ENCODE results near the gene TAF4. TPM values are rescaled to one million over a fixed set of nuclear protein-coding genes. Genes with fewer than 3 reads are reported as not detected.

TAF4 gene
- total RNA-seq, 1 experiment from 2014 or later: 21.0 TPM

- Histone ChIP-seq H3K27me3 (ENCODE audit: control insufficient read depth, insufficient read depth, low read length) (no peaks in the 10 kb centered on the region), H3K9me3 (ENCODE audit: control insufficient read depth, insufficient read depth, low read depth, low read length) (no peaks in the 10 kb centered on the region), H3K36me3 (ENCODE audit: control insufficient read depth, insufficient read depth, low read length) (no peaks in the 10 kb centered on the region), H3K4me1 (ENCODE audit: control insufficient read depth, insufficient read depth, low read length) (no peaks in the 10 kb centered on the region), H3K27ac (ENCODE audit: low read length) (no peak overlapping the region), H3K4me3 (ENCODE audit: low read depth in 2 of 2, low read length in 2 of 2) (no peak overlapping the region)
- CTCF ChIA-PET: no interaction called here
- no peak for TF ChIP-seq REST (IDR thresholded peaks at IDR 0.05; ENCODE audit: insufficient read depth in 1 of 2, low read depth in 2 of 2, low read length in 1 of 2)
- TF ChIP-seq TCF7L2 (IDR thresholded peaks at IDR 0.05; ENCODE audit: low read depth, low read length): no peak
- no peak for TF ChIP-seq CTCF (IDR thresholded peaks at IDR 0.05)
- no peak for TF ChIP-seq SIN3A (IDR thresholded peaks at IDR 0.05; ENCODE audit: borderline replicate concordance, insufficient read depth, low read depth, low read length)
- TF ChIP-seq POLR2AphosphoS5 (IDR thresholded peaks at IDR 0.05; ENCODE audit: low read depth, low read length): no peak
- POLR2A ChIA-PET: no interaction called here
- BruUV-seq (replicated peaks): no TSS peak
- intact Hi-C loops (cut with micrococcal nuclease; ENCODE audit: unreplicated experiment) (no loop called here), in situ Hi-C loops (cut with HindIII; ENCODE audit: low pct_unique_long_range_greater_than_20kb, low sequenced_read_pairs) (no loop called here)
- DNase-seq (ENCODE audit: low read depth, low spot score) (no peak), ATAC-seq (no peak)
Observed at GRCh38 chr20:61924858-61925554, 140.7 kb downstream of the TAF4 start.

Small RNA genes within 50 kb of the gene (microRNA-seq; reads per million reads assigned to microRNA genes)
- gene MIR1257 (ENCODE audit: unreplicated experiment) (3.2 reads per million, percentile 3 among the genes with 10 or more reads in this experiment), gene MIR3195 (ENCODE audit: unreplicated experiment) (not detected)

Other genes with a start within 250 kb of the TAF4 start
- gene LSM14B, start 56.6 kb upstream of the TAF4 start, total RNA-seq (2021; ENCODE audit: unreplicated experiment): 52.2 TPM
- 402 TPM for gene PSMA7, start 77.5 kb upstream of the TAF4 start, total RNA-seq (2021; ENCODE audit: unreplicated experiment)
- gene SS18L1, start 77.9 kb upstream of the TAF4 start, total RNA-seq (2021; ENCODE audit: unreplicated experiment): 21.6 TPM
- gene MTG2, start 117.1 kb upstream of the TAF4 start, total RNA-seq (2021; ENCODE audit: unreplicated experiment): 56.8 TPM
- gene HRH3, start 154.4 kb upstream of the TAF4 start, total RNA-seq (2021; ENCODE audit: unreplicated experiment): 0.10 TPM
- gene OSBPL2, start 172.6 kb upstream of the TAF4 start, total RNA-seq (2021; ENCODE audit: unreplicated experiment): 41.4 TPM
- 194 TPM for gene ADRM1, start 237.1 kb upstream of the TAF4 start, total RNA-seq (2021; ENCODE audit: unreplicated experiment)

All from Panc1 (cell line).